Activated CD4-positive, alpha-beta T cell treated with anti-CD3 and anti-CD28 coated beads for 36 hours (primary cell): ENCODE data around the gene FCHSD1. TPM values are rescaled to one million over a fixed set of nuclear protein-coding genes. Genes with fewer than 3 reads are reported as not detected.

Experiments
- ATAC-seq: fragments of 200-7000 bp; cut with Tn5 transposase; one replicate; pipeline ENCODE4 v1.10.0; 2021; ENCODE audit warnings: mild to moderate bottlenecking, moderate library complexity
- CTCF ChIA-PET: fragments of 350-600 bp; sonication (Branson Sonifier 250); formaldehyde crosslinking; loops from one replicate; lab custom pipeline; 2021; ENCODE audit warnings: antibody characterized with exemption; lab: Charles Lee
- POLR2A ChIA-PET: fragments of 350-600 bp; sonication (Branson Sonifier 250); formaldehyde crosslinking; loops from one replicate; lab custom pipeline; 2021; ENCODE audit warnings: antibody characterized with exemption, inconsistent platforms; lab: Charles Lee
- DNase-seq: peaks from one replicate; pipeline ENCODE4 v3.0.0-alpha.2; 2020
- H3K27ac Mint-ChIP-seq: one replicate; pipeline ENCODE4 v1.8.0; 2021; ENCODE audit warnings: mixed read lengths
- H3K27me3 Mint-ChIP-seq: one replicate; pipeline ENCODE4 v1.8.0; 2021; ENCODE audit warnings: mixed read lengths
- H3K36me3 Mint-ChIP-seq: one replicate; pipeline ENCODE4 v1.8.0; 2021; ENCODE audit warnings: low read depth, mixed read lengths
- H3K4me1 Mint-ChIP-seq: one replicate; pipeline ENCODE4 v1.8.0; 2021; ENCODE audit warnings: mixed read lengths
- H3K4me3 Mint-ChIP-seq: one replicate; pipeline ENCODE4 v1.8.0; 2021; ENCODE audit warnings: mild to moderate bottlenecking, moderate library complexity, mixed read lengths
- H3K9me3 Mint-ChIP-seq: one replicate; pipeline ENCODE4 v1.8.0; 2021; ENCODE audit warnings: low read depth, mixed read lengths
- intact Hi-C, 2 experiments: fragments of 100-400 bp; cut with DNase I in 1 of 2; cut with micrococcal nuclease in 1 of 2; formaldehyde crosslinking; loops; one replicate each; pipeline versions ENCODE4 v1.14.2 to v1.15.1; 2022 to 2024; cut with DNase I, micrococcal nuclease
- total RNA-seq, 2 experiments: library from RNA; stranded (reverse); gene quantifications; one replicate each; pipeline ENCODE4 v1.2.3, GENCODE V29; 2021

FCHSD1 gene
- total RNA-seq, 2 experiments from 2014 or later = 28.2 to 32.9 TPM

GRCh38 chr5:141657404-141657803 lies 6.2 kb upstream of the FCHSD1 start:
- DNase-seq = no peak
- H3K27me3 Mint-ChIP-seq = no peaks in the 10 kb centered on the region
- H3K36me3 Mint-ChIP-seq = no peaks in the 10 kb centered on the region
- ChIA-PET CTCF (interaction anchor here (1.1 to 1.4 kb wide), 2 partner anchors 94 to 303 kb away, joined by 3 read pairs; no protein-coding TSS in a partner anchor), POLR2A (no interaction called here)
- H3K4me1 Mint-ChIP-seq = no peaks in the 10 kb centered on the region
- no peak overlapping the region for H3K27ac Mint-ChIP-seq
- no peak for ATAC-seq
- intact Hi-C loops = no loop called here
- H3K9me3 Mint-ChIP-seq = no peaks in the 10 kb centered on the region
- H3K4me3 Mint-ChIP-seq = no peak overlapping the region

- CTCF ChIA-PET = interaction anchor here (0.7 to 1.4 kb wide), 3 partner anchors 22 to 304 kb away, joined by 3 read pairs; no protein-coding TSS in a partner anchor
- Mint-ChIP-seq H3K36me3 (no peaks in the 10 kb centered on the region), H3K4me1 (peaks cover 9% of the 10 kb centered on the region), H3K27me3 (no peaks in the 10 kb centered on the region), H3K27ac (no peak overlapping the region), H3K9me3 (no peaks in the 10 kb centered on the region), H3K4me3 (no peak overlapping the region)
- no peak for ATAC-seq
- POLR2A ChIA-PET = no interaction called here
- no peak for DNase-seq
- intact Hi-C loops = no loop called here
Observed at GRCh38 chr5:141656396-141656795, 5.2 kb upstream of the FCHSD1 start.

DNA sequence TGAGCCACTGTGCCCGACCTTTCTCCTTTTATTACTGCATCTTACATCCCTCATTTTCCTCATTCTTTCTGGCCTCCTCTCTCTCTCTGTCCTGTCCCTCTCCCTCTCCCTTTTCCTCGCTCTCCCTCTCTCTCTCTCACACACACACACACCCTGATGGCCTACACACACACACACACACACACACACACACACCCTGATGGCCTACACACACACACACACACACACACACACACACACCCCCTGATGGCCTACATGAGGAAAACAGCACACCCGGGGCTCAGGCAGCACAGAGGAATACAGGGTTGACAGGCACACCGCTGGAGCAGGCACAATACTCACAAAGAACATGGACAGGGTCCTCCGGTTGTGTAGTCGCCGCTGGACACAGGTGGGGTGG lies 3.8 kb upstream of the FCHSD1 start:
- Mint-ChIP-seq H3K4me1 (peaks cover 16% of the 10 kb centered on the region), H3K9me3 (no peaks in the 10 kb centered on the region), H3K27me3 (no peaks in the 10 kb centered on the region), H3K36me3 (no peaks in the 10 kb centered on the region), H3K4me3 (no peak overlapping the region), H3K27ac (no peak overlapping the region)
- ATAC-seq (no peak), DNase-seq (no peak)
- CTCF ChIA-PET = interaction anchor here (0.8 to 1.8 kb wide), 2 partner anchors 10 to 150 kb away, joined by 3 to 5 read pairs; no protein-coding TSS in a partner anchor
- intact Hi-C loops = no loop called here
- POLR2A ChIA-PET = no interaction called here

DNA sequence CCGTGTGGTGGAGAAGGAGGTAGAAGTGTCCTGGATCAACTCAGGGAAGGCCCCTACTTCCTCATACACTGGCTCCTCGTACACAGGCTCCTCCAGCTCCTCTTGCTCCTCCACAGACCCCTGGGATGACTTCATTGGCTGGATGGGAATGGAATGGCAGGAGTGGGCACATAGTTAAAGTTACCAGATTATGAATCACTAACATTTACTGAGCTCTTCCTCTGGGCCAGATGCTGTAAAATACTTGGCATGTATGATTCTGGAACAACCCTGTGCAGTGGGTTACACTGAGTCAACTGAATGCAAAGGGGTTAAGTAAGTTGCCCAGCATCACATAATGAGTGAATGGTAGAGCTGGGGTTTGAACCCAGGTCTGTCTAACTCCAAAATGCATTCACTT lies 3.1 kb upstream of the FCHSD1 start:
- Mint-ChIP-seq H3K4me1 (peaks cover 20% of the 10 kb centered on the region), H3K27me3 (no peaks in the 10 kb centered on the region), H3K9me3 (no peaks in the 10 kb centered on the region), H3K36me3 (no peaks in the 10 kb centered on the region), H3K27ac (no peak overlapping the region), H3K4me3 (no peak overlapping the region)
- ATAC-seq (no peak), DNase-seq (no peak)
- intact Hi-C loops = no loop called here
- ChIA-PET CTCF (interaction anchor here (0.6 to 1.8 kb wide), 5 partner anchors 10 to 150 kb away, joined by 3 to 5 read pairs (median 4); no protein-coding TSS in a partner anchor), POLR2A (no interaction called here)

GRCh38 chr5:141651728-141652105 lies 499 bp upstream of the FCHSD1 start:
- ChIA-PET CTCF (interaction anchor here (0.8 to 2.7 kb wide), 8 partner anchors 9 to 317 kb away, joined by 3 to 10 read pairs (median 6); partner anchors contain the start of genes PCDH12 and RNF14), POLR2A (interaction anchor here (1.7 kb wide), 1 partner anchor 15 kb away, joined by 12 read pairs; the partner anchor contains the start of genes HDAC3 and RELL2)
- peaks cover 20% of the 10 kb centered on the region for H3K4me1 Mint-ChIP-seq
- no peak for DNase-seq
- peak overlapping the region; percentile 52 for H3K27ac Mint-ChIP-seq
- H3K4me3 Mint-ChIP-seq = peak overlapping the region; percentile 84
- H3K36me3 Mint-ChIP-seq = no peaks in the 10 kb centered on the region
- no peak for ATAC-seq
- no peaks in the 10 kb centered on the region for H3K9me3 Mint-ChIP-seq
- H3K27me3 Mint-ChIP-seq = no peaks in the 10 kb centered on the region
- intact Hi-C loops = loop anchor here (1.0 kb wide), 7 partner anchors 13 to 318 kb away; partner anchors contain the start of genes HDAC3 (in 1 of the 2), RELL2 (in 1 of the 2) and RNF14 (in 1 of the 2)

DNA sequence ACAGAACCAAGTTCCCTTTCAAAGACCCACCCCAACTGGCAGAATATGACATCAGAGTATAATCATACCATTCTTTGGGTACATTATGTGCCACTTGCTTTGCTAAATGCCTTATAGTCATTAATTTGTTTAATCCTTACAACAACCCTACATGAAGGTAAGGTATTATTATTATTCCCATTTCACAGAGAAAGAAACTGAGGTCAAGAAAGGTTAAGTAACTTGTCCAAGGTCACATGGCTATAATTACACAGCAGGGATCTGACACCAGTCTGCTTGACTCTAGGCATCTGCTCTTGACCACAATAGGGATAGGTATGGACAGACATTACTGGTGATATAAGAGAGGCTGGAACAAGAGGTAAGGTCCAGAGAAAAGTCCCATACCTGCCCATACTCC lies 1.2 kb downstream of the FCHSD1 start:
- POLR2A ChIA-PET = no interaction called here
- H3K9me3 Mint-ChIP-seq = no peaks in the 10 kb centered on the region
- ATAC-seq (no peak), DNase-seq (no peak)
- intact Hi-C loops = no loop called here
- H3K27me3 Mint-ChIP-seq = no peaks in the 10 kb centered on the region
- H3K4me3 Mint-ChIP-seq = peak overlapping the region; percentile 84
- CTCF ChIA-PET = interaction anchor here (1.2 to 2.8 kb wide), 3 partner anchors 12 to 42 kb away, joined by 4 to 14 read pairs (median 10); partner anchors contain the start of genes HDAC3 and RELL2
- peaks cover 20% of the 10 kb centered on the region for H3K4me1 Mint-ChIP-seq
- no peak overlapping the region for H3K27ac Mint-ChIP-seq
- peaks cover 2% of the 10 kb centered on the region for H3K36me3 Mint-ChIP-seq

GRCh38 chr5:141649056-141649688 lies 2.0 kb downstream of the FCHSD1 start:
- ChIA-PET CTCF (interaction anchor here (0.6 to 2.8 kb wide), 5 partner anchors 11 to 312 kb away, joined by 3 to 14 read pairs (median 4); partner anchors contain the start of genes HDAC3 and RELL2), POLR2A (interaction anchor here (0.6 kb wide), 1 partner anchor 34 kb away, joined by 3 read pairs; no protein-coding TSS in a partner anchor)
- Mint-ChIP-seq H3K36me3 (peaks cover 7% of the 10 kb centered on the region), H3K4me3 (no peak overlapping the region), H3K27me3 (no peaks in the 10 kb centered on the region), H3K9me3 (no peaks in the 10 kb centered on the region), H3K27ac (no peak overlapping the region), H3K4me1 (peaks cover 20% of the 10 kb centered on the region)
- intact Hi-C loops = no loop called here
- ATAC-seq = no peak
- DNase-seq = no peak

DNA sequence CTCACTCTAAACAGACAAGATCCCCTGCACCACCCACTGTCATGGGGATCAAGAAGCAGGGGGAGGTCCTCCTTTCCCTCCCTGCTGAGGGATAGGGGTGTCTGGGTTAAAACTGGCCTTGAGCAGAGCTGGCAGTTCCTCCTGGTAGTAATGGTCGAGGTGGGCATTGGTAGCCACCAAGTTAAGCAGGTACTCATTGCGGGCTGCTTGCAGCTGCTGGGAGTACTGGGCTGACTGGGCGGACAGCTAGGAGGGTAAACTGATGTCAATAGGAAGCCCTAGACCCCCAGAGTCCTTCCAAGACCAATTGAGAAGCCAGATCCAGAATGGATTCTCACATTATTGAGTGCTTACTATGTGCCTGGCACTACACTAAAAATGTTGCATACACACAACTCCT lies 3.4 kb downstream of the FCHSD1 start:
- POLR2A ChIA-PET = no interaction called here
- no peak overlapping the region for H3K27ac Mint-ChIP-seq
- peaks cover 20% of the 10 kb centered on the region for H3K4me1 Mint-ChIP-seq
- H3K36me3 Mint-ChIP-seq = peaks cover 11% of the 10 kb centered on the region
- ATAC-seq (no peak), DNase-seq (no peak)
- no peaks in the 10 kb centered on the region for H3K27me3 Mint-ChIP-seq
- no peaks in the 10 kb centered on the region for H3K9me3 Mint-ChIP-seq
- H3K4me3 Mint-ChIP-seq = no peak overlapping the region
- intact Hi-C loops = no loop called here
- CTCF ChIA-PET = interaction anchor here (1.0 to 2.8 kb wide), 4 partner anchors 10 to 313 kb away, joined by 4 to 14 read pairs (median 6); partner anchors contain the start of genes HDAC3 and RELL2

DNA sequence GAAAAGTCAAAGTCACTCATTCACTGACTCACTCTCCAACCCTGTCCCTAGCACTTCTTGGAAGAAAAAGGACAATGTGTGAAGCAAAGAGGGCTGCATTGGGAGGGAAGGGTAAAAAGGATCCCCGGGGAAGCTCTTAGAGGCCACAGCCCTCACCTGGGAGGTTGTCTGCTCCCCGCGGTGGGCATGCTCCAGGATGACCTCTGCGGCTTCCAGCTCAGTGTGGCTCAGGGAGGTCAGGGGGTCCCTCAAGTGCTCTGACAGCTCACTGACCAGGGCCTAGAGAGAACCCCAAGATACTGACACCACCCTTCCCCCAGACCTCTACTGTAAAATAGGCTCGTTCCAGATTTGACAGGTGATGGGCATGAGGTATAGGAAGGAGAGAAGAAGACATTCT lies 4.0 kb downstream of the FCHSD1 start:
- DNase-seq = no peak
- H3K4me3 Mint-ChIP-seq = no peak overlapping the region
- no peak for ATAC-seq
- no peaks in the 10 kb centered on the region for H3K9me3 Mint-ChIP-seq
- H3K27ac Mint-ChIP-seq = no peak overlapping the region
- H3K27me3 Mint-ChIP-seq = no peaks in the 10 kb centered on the region
- intact Hi-C loops = no loop called here
- peaks cover 14% of the 10 kb centered on the region for H3K36me3 Mint-ChIP-seq
- peaks cover 19% of the 10 kb centered on the region for H3K4me1 Mint-ChIP-seq
- ChIA-PET POLR2A (no interaction called here), CTCF (interaction anchor here (0.5 to 2.8 kb wide), 5 partner anchors 9 to 529 kb away, joined by 3 to 14 read pairs (median 4); partner anchors contain the start of genes HDAC3 and RELL2)

GRCh38 chr5:141646026-141646425 lies 5.2 kb downstream of the FCHSD1 start:
- H3K4me3 Mint-ChIP-seq = no peak overlapping the region

GRCh38 chr5:141641634-141642267 lies 9.5 kb downstream of the FCHSD1 start:
- H3K36me3 Mint-ChIP-seq = peaks cover 39% of the 10 kb centered on the region
- intact Hi-C loops = loop anchor here in 1 of 2 experiments (1.0 kb wide), 1 partner anchor 49 kb away; no protein-coding TSS in a partner anchor
- peak; percentile 42 for DNase-seq

More at GRCh38 chr5:141646026-141646425, 5.2 kb downstream of the FCHSD1 start:
- peaks cover 21% of the 10 kb centered on the region for H3K4me1 Mint-ChIP-seq
- H3K9me3 Mint-ChIP-seq = no peaks in the 10 kb centered on the region
- POLR2A ChIA-PET = interaction anchor here (0.7 kb wide), 1 partner anchor 9 kb away, joined by 3 read pairs; the partner anchor contains the start of genes HDAC3 and RELL2
- DNase-seq (no peak), ATAC-seq (no peak)
- H3K27me3 Mint-ChIP-seq = no peaks in the 10 kb centered on the region
- peaks cover 19% of the 10 kb centered on the region for H3K36me3 Mint-ChIP-seq
- CTCF ChIA-PET = interaction anchor here (0.6 to 2.6 kb wide), 3 partner anchors 13 to 124 kb away, joined by 3 to 12 read pairs (median 4); no protein-coding TSS in a partner anchor
- intact Hi-C loops = no loop called here
- no peak overlapping the region for H3K27ac Mint-ChIP-seq

More at GRCh38 chr5:141641634-141642267, 9.5 kb downstream of the FCHSD1 start:
- Mint-ChIP-seq H3K27ac (peak overlapping the region; percentile 2), H3K9me3 (no peaks in the 10 kb centered on the region), H3K27me3 (no peaks in the 10 kb centered on the region), H3K4me1 (peaks cover 22% of the 10 kb centered on the region), H3K4me3 (no peak overlapping the region)
- POLR2A ChIA-PET = interaction anchor here (1.0 to 1.7 kb wide), 2 partner anchors 9 to 50 kb away, joined by 4 read pairs; partner anchors contain the start of gene FCHSD1
- CTCF ChIA-PET = interaction anchor here (0.5 to 3.1 kb wide), 14 partner anchors 9 to 320 kb away, joined by 3 to 30 read pairs (median 4); partner anchors contain the start of genes DIAPH1 and FCHSD1
- ATAC-seq = peak; percentile 63
